ENCODE results near the gene FAM193B. TPM values are rescaled to one million over a fixed set of nuclear protein-coding genes. Genes with fewer than 3 reads are reported as not detected.

The FAM193B gene
- total and polyA plus RNA-seq, 9 of the 15 experiments (the other 6 are each of a cell fraction or from before 2014, with no cell fraction given), result 4.4 to 76.4 (median 37.3) TPM

DNA sequence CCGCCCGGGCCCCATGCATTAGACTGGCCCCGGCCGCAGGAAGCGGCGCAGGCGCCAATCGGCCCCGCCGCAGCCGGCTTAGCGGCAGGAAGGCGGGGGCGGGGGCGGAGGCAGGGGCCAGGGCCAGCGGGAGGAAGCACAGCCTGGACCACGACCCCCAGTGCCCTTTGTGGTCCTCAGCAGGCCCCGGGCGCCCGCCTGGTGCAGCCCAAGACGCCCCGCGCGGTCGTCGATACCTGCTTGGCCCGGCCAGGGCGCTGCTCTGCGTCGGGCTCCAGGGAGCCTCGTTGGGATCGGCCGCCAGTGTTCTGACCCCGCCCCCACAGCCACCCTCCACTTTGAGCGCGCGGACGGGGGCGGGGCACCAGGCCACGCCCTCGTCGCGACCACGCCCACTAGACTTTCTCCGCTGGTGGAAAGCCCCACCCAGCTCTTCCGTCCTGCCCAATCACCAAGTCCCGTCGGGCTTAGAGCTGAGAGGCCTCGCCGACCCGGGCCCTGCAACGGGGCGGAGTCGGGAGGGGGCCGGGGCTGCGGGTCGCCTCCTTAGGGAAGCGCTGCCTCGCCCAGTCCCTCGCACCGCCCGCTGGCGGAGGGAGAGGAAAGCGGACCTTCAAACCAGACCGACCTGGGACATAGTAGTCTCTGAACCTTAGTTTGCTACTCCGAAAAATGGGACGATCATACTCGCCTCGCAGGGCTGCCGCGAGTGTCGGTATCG, 56.9 kb downstream of the FAM193B start, which contains the start of gene PDLIM7 (continued):
- TF ChIP-seq, protein P1, sequence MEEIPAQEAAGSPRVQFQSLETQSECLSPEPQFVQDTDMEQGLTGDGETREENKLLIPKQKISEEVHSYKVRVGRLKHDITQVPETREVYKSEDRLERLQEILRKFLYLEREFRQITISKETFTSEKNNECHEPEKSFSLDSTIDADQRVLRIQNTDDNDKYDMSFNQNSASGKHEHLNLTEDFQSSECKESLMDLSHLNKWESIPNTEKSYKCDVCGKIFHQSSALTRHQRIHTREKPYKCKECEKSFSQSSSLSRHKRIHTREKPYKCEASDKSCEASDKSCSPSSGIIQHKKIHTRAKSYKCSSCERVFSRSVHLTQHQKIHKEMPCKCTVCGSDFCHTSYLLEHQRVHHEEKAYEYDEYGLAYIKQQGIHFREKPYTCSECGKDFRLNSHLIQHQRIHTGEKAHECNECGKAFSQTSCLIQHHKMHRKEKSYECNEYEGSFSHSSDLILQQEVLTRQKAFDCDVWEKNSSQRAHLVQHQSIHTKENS (CRISPR knock-in tag; IDR thresholded peaks at IDR 0.05), result no peak
- no peak for TF ChIP-seq SLC30A9 (CRISPR knock-in tag; IDR thresholded peaks at IDR 0.05)
- TF ChIP-seq BCLAF1 (IDR thresholded peaks at IDR 0.05; ENCODE audit: borderline replicate concordance in 1 of 2, control insufficient read depth in 1 of 2, low read depth in 2 of 2, low read length in 1 of 2), result 0 out of 4 replicates have a peak, but pooled peaks of 1 of the 2 experiments have one; percentile 14
- TF ChIP-seq, protein P2, sequence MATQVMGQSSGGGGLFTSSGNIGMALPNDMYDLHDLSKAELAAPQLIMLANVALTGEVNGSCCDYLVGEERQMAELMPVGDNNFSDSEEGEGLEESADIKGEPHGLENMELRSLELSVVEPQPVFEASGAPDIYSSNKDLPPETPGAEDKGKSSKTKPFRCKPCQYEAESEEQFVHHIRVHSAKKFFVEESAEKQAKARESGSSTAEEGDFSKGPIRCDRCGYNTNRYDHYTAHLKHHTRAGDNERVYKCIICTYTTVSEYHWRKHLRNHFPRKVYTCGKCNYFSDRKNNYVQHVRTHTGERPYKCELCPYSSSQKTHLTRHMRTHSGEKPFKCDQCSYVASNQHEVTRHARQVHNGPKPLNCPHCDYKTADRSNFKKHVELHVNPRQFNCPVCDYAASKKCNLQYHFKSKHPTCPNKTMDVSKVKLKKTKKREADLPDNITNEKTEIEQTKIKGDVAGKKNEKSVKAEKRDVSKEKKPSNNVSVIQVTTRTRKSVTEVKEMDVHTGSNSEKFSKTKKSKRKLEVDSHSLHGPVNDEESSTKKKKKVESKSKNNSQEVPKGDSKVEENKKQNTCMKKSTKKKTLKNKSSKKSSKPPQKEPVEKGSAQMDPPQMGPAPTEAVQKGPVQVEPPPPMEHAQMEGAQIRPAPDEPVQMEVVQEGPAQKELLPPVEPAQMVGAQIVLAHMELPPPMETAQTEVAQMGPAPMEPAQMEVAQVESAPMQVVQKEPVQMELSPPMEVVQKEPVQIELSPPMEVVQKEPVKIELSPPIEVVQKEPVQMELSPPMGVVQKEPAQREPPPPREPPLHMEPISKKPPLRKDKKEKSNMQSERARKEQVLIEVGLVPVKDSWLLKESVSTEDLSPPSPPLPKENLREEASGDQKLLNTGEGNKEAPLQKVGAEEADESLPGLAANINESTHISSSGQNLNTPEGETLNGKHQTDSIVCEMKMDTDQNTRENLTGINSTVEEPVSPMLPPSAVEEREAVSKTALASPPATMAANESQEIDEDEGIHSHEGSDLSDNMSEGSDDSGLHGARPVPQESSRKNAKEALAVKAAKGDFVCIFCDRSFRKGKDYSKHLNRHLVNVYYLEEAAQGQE (IDR thresholded peaks at IDR 0.05; ENCODE audit: borderline replicate concordance), result peak; percentile 1
- TF ChIP-seq, protein P2 (CRISPR knock-in tag; IDR thresholded peaks at IDR 0.05; ENCODE audit: low read depth), result peak; percentile 64; the same call in 1 of the 2 replicates
- TF ChIP-seq, protein P3, sequence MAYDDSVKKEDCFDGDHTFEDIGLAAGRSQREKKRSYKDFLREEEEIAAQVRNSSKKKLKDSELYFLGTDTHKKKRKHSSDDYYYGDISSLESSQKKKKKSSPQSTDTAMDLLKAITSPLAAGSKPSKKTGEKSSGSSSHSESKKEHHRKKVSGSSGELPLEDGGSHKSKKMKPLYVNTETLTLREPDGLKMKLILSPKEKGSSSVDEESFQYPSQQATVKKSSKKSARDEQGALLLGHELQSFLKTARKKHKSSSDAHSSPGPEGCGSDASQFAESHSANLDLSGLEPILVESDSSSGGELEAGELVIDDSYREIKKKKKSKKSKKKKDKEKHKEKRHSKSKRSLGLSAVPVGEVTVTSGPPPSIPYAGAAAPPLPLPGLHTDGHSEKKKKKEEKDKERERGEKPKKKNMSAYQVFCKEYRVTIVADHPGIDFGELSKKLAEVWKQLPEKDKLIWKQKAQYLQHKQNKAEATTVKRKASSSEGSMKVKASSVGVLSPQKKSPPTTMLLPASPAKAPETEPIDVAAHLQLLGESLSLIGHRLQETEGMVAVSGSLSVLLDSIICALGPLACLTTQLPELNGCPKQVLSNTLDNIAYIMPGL (CRISPR knock-in tag; IDR thresholded peaks at IDR 0.05), result no peak
- TF ChIP-seq RB1 (IDR thresholded peaks at IDR 0.05; ENCODE audit: low read depth), result peak; percentile 25
- TF ChIP-seq, protein P4, sequence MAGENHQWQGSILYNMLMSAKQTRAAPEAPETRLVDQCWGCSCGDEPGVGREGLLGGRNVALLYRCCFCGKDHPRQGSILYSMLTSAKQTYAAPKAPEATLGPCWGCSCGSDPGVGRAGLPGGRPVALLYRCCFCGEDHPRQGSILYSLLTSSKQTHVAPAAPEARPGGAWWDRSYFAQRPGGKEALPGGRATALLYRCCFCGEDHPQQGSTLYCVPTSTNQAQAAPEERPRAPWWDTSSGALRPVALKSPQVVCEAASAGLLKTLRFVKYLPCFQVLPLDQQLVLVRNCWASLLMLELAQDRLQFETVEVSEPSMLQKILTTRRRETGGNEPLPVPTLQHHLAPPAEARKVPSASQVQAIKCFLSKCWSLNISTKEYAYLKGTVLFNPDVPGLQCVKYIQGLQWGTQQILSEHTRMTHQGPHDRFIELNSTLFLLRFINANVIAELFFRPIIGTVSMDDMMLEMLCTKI (IDR thresholded peaks at IDR 0.05; ENCODE audit: partially characterized antibody), result no peak
- TF ChIP-seq LARP7 (IDR thresholded peaks at IDR 0.05), result no peak

Data from K562 (cell line).